GM19328 (cell line): ENCODE measurements around the gene MOXD1.
"Not testable (repeated sequence)": the region's sequence is repeated elsewhere in the genome, so short reads cannot be mapped to it uniquely, and the experiment has no call there.

Experiments used
- ATAC-seq: cut with Tn5 transposase; IDR thresholded peaks from one replicate; pipeline ENCODE4 v1.9.1; 2021; ENCODE audit warnings: mild to moderate bottlenecking, moderate library complexity; ENCODE audit not compliant: unreplicated experiment

The MOXD1 gene

GRCh38 chr6:132357120-132357519 is 44.2 kb downstream of the MOXD1 start:
- ATAC-seq = no peak

- ATAC-seq = no peak
Measured at GRCh38 chr6:132354517-132355167, 46.6 kb downstream of the MOXD1 start.

GRCh38 chr6:132351986-132352385 is 49.3 kb downstream of the MOXD1 start:
- ATAC-seq = not testable (repeated sequence)

- no peak for ATAC-seq
Measured at GRCh38 chr6:132348231-132348630, 53.0 kb downstream of the MOXD1 start.

GRCh38 chr6:132344811-132345210 is 56.5 kb downstream of the MOXD1 start:
- ATAC-seq = no peak

- ATAC-seq = no peak
Measured at GRCh38 chr6:132341646-132342045, 59.6 kb downstream of the MOXD1 start.

- ATAC-seq = no peak
Measured at GRCh38 chr6:132334521-132334885, 66.8 kb downstream of the MOXD1 start.

- ATAC-seq = no peak
Measured at GRCh38 chr6:132333639-132334520, 67.4 kb downstream of the MOXD1 start.

- ATAC-seq = no peak
Measured at GRCh38 chr6:132330759-132331158, 70.5 kb downstream of the MOXD1 start.

- ATAC-seq = no peak
Measured at GRCh38 chr6:132322398-132322797, 78.9 kb downstream of the MOXD1 start.

GRCh38 chr6:132320007-132320406 is 81.3 kb downstream of the MOXD1 start:
- ATAC-seq = no peak

GRCh38 chr6:132316970-132317369 is 84.3 kb downstream of the MOXD1 start:
- no peak for ATAC-seq

GRCh38 chr6:132314432-132314831 is 86.8 kb downstream of the MOXD1 start:
- no peak for ATAC-seq

- no peak for ATAC-seq
Measured at GRCh38 chr6:132310921-132311320, 90.4 kb downstream of the MOXD1 start.

- ATAC-seq = not testable (repeated sequence)
Measured at GRCh38 chr6:132310151-132310550, 91.1 kb downstream of the MOXD1 start.

GRCh38 chr6:132304891-132305305 is 96.4 kb downstream of the MOXD1 start:
- ATAC-seq = no peak

GRCh38 chr6:132300323-132300949 is 100.8 kb downstream of the MOXD1 start:
- ATAC-seq = no peak

- ATAC-seq = peak; percentile 57
Measured at GRCh38 chr6:132298344-132298949, 102.8 kb downstream of the MOXD1 start.

GRCh38 chr6:132289756-132290155 is 111.5 kb downstream of the MOXD1 start:
- no peak for ATAC-seq

- ATAC-seq = no peak
Measured at GRCh38 chr6:132287101-132287500, 114.2 kb downstream of the MOXD1 start.

GRCh38 chr6:132286298-132287019 is 114.8 kb downstream of the MOXD1 start:
- no peak for ATAC-seq
